Neural cell (in vitro differentiated cells): ENCODE results near the gene TMCC2. TPM values are rescaled to one million over a fixed set of nuclear protein-coding genes. Genes with fewer than 3 reads are reported as not detected.

Experiments used
- H2AFZ ChIP-seq: fragments of 200-600, 300-800 bp; sonication (generic), shearing (Covaris generic); 2 replicates; pipeline ENCODE4 v1.6.0; 2014; ENCODE audit warnings: low read depth, mild to moderate bottlenecking, antibody characterized with exemption, low read length, moderate library complexity
- H3F3A ChIP-seq: fragments of 200-600 bp; shearing (Covaris generic); 2 replicates; pipeline ENCODE4 v1.6.1; 2016; ENCODE audit warnings: mild to moderate bottlenecking, moderate library complexity, mixed read lengths, antibody characterized with exemption, low read length; ENCODE audit not compliant: insufficient read depth, poor library complexity, severe bottlenecking
- H3K27ac ChIP-seq: fragments of 200-600, 300-800 bp; sonication (generic), shearing (Covaris generic); 2 replicates; pipeline ENCODE4 v1.5.1; 2014; ENCODE audit warnings: mild to moderate bottlenecking, low read length, moderate library complexity
- H3K27me3 ChIP-seq: fragments of 300-800, 200-600 bp; sonication (generic), shearing (Covaris generic); 2 replicates; pipeline ENCODE4 v1.6.0; 2014; ENCODE audit warnings: mild to moderate bottlenecking, low read depth, low read length, moderate library complexity; ENCODE audit not compliant: insufficient read depth
- H3K36me3 ChIP-seq: fragments of 300-800, 200-600 bp; sonication (generic), shearing (Covaris generic); 2 replicates; pipeline ENCODE4 v1.5.1; 2014; ENCODE audit warnings: mild to moderate bottlenecking, antibody characterized with exemption, low read length, moderate library complexity; ENCODE audit not compliant: insufficient read depth
- H3K4me2 ChIP-seq: fragments of 300-800, 200-600 bp; sonication (generic), shearing (Covaris generic); 2 replicates; pipeline ENCODE4 v1.6.0; 2014; ENCODE audit warnings: mild to moderate bottlenecking, low read length
- H3K4me3 ChIP-seq: fragments of 300-800, 200-600 bp; sonication (generic), shearing (Covaris generic); 2 replicates; pipeline ENCODE4 v1.5.1; 2014; ENCODE audit warnings: mild to moderate bottlenecking, low read length, moderate library complexity
- H3K79me2 ChIP-seq: fragments of 200-600 bp; shearing (Covaris generic); replicated peaks from 2 replicates; pipeline ENCODE4 v1.6.0; 2014; ENCODE audit warnings: mild to moderate bottlenecking, low read length, moderate library complexity; ENCODE audit not compliant: insufficient read depth
- H3K9ac ChIP-seq: fragments of 300-800, 200-600 bp; sonication (generic), shearing (Covaris generic); 2 replicates; pipeline ENCODE4 v1.6.1; 2016; ENCODE audit warnings: mild to moderate bottlenecking, low read length, mixed read lengths
- H3K9me2 ChIP-seq: fragments of 200-600 bp; shearing (Covaris generic); 2 replicates; pipeline ENCODE4 v1.6.1; 2016; ENCODE audit warnings: mild to moderate bottlenecking, low read length, mixed read lengths; ENCODE audit not compliant: insufficient read depth
- H3K9me3 ChIP-seq: fragments of 200-600, 300-800 bp; sonication (generic), shearing (Covaris generic); 2 replicates; pipeline ENCODE4 v1.6.1; 2016; ENCODE audit warnings: mild to moderate bottlenecking, mixed run types, low read length, moderate library complexity, mixed read lengths
- H4K20me1 ChIP-seq: fragments of 200-600 bp; shearing (Covaris generic); 2 replicates; pipeline ENCODE4 v1.6.1; 2016; ENCODE audit warnings: mild to moderate bottlenecking, mixed run types; ENCODE audit not compliant: insufficient read depth
- CTCF ChIP-seq: fragments of 450-650 bp; IDR thresholded peaks from 2 replicates; pipeline ENCODE4 v1.5.1; 2014; ENCODE audit warnings: antibody characterized with exemption, mild to moderate bottlenecking, moderate library complexity; ENCODE audit not compliant: poor library complexity, severe bottlenecking
- EP300 ChIP-seq: fragments of 450-650 bp; conservative IDR thresholded peaks from 2 replicates; pipeline ENCODE4 v1.6.1; 2014; ENCODE audit warnings: antibody characterized with exemption, mild to moderate bottlenecking, moderate library complexity; ENCODE audit not compliant: poor library complexity, severe bottlenecking
- EZH2 ChIP-seq: fragments of 200-600, 300-800 bp; shearing (Covaris generic), sonication (generic); IDR thresholded peaks from 2 replicates; pipeline ENCODE4 v1.6.1; 2014; ENCODE audit warnings: antibody characterized with exemption, low read length, borderline replicate concordance, mild to moderate bottlenecking; ENCODE audit not compliant: insufficient read depth, poor library complexity, severe bottlenecking
- MXI1 ChIP-seq: fragments of 450-650 bp; conservative IDR thresholded peaks from 2 replicates; pipeline ENCODE4 v1.6.1; 2014; ENCODE audit warnings: antibody characterized with exemption, mild to moderate bottlenecking; ENCODE audit not compliant: poor library complexity, severe bottlenecking
- POLR2AphosphoS5 ChIP-seq: IDR thresholded peaks from 2 replicates; pipeline ENCODE4 v1.6.1; 2012
- RAD21 ChIP-seq: fragments of 450-650 bp; conservative IDR thresholded peaks from 2 replicates; pipeline ENCODE4 v1.6.1; 2014; ENCODE audit warnings: antibody characterized with exemption, mild to moderate bottlenecking, moderate library complexity
- REST ChIP-seq: IDR thresholded peaks from 2 replicates; pipeline ENCODE4 v1.6.1; 2012; ENCODE audit warnings: borderline replicate concordance
- SMC3 ChIP-seq: fragments of 450-650 bp; conservative IDR thresholded peaks from 2 replicates; pipeline ENCODE4 v1.6.1; 2014; ENCODE audit warnings: antibody characterized with exemption, mild to moderate bottlenecking, moderate library complexity; ENCODE audit not compliant: poor library complexity
- TAF1 ChIP-seq: IDR thresholded peaks from 2 replicates; pipeline ENCODE4 v1.6.1; 2012; ENCODE audit warnings: low read depth
- polyA plus RNA-seq: library from polyadenylated mRNA; depleted of rRNA; stranded (reverse); fragments of >200 nt; gene quantifications from 2 replicates; pipeline ENCODE4 v1.2.3, GENCODE V29; 2014

TMCC2 gene
- polyA plus RNA-seq, 1 donor from 2014 or later, result 32.2 TPM

- Histone ChIP-seq H3K27ac (no peak overlapping the region), H3K9me3 (no peaks in the 10 kb centered on the region), H3K36me3 (no peaks in the 10 kb centered on the region), H3K4me2 (no peak overlapping the region), H3K27me3 (no peaks in the 10 kb centered on the region), H4K20me1 (no peaks in the 10 kb centered on the region), H3K9me2 (no peaks in the 10 kb centered on the region), H2AFZ (no peak overlapping the region), H3F3A (no peaks in the 10 kb centered on the region), H3K79me2 (no peaks in the 10 kb centered on the region), H3K4me3 (no peak overlapping the region), H3K9ac (no peak overlapping the region)
- TF ChIP-seq EP300 (no peak), REST (no peak), RAD21 (no peak), SMC3 (no peak), TAF1 (no peak), MXI1 (no peak), EZH2 (no peak), POLR2AphosphoS5 (no peak), CTCF (no peak)
Measured at GRCh38 chr1:205261946-205262691, 34.4 kb downstream of the TMCC2 start.

- no peak overlapping the region for H2AFZ ChIP-seq
- no peaks in the 10 kb centered on the region for H3K36me3 ChIP-seq
- no peaks in the 10 kb centered on the region for H3K9me3 ChIP-seq
- H4K20me1 ChIP-seq, result no peaks in the 10 kb centered on the region
- H3K4me2 ChIP-seq, result no peak overlapping the region
- no peak overlapping the region for H3K4me3 ChIP-seq
- H3K79me2 ChIP-seq, result no peaks in the 10 kb centered on the region
- no peaks in the 10 kb centered on the region for H3F3A ChIP-seq
- no peak for TF ChIP-seq CTCF
- no peak for TF ChIP-seq POLR2AphosphoS5
- TF ChIP-seq REST, result no peak
- no peak for TF ChIP-seq SMC3
- TF ChIP-seq EP300, result no peak
- no peak for TF ChIP-seq TAF1
- no peak for TF ChIP-seq EZH2
- TF ChIP-seq MXI1, result no peak
- no peak for TF ChIP-seq RAD21
- H3K27me3 ChIP-seq, result no peaks in the 10 kb centered on the region
- H3K9me2 ChIP-seq, result no peaks in the 10 kb centered on the region
- no peak overlapping the region for H3K9ac ChIP-seq
- no peak overlapping the region for H3K27ac ChIP-seq
Measured at GRCh38 chr1:205262731-205263171, 35.0 kb downstream of the TMCC2 start.
